C4-2B (cell line): Measurements from ENCODE around the gene ADISSP.

Experiments
- ZFX ChIP-seq: fragments of 450-650 bp; IDR thresholded peaks from 2 replicates; pipeline ENCODE4 v1.6.1; 2017
- TF ChIP-seq, protein P1 (sequence below): fragments of 450-650 bp; conservative IDR thresholded peaks from 2 replicates; pipeline ENCODE4 v1.5.1; 2017; ENCODE audit warnings: mild to moderate bottlenecking

DNA sequence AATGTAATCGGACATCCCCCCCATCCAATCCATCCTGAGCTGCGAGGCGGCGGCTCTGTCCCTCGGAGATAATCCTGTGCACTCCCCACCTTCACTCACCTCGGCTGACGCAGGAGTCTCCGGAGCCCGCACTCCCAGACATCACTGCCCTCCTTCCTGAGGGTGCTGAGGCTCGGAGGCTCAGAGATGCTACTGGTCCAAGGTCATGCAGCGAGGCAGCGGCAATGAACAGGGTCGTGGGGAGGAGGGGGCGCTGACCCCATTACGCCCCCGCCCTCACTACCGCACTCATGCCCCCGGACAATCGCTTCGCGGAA, 485 bp downstream of the ADISSP start:
- TF ChIP-seq, protein P1, sequence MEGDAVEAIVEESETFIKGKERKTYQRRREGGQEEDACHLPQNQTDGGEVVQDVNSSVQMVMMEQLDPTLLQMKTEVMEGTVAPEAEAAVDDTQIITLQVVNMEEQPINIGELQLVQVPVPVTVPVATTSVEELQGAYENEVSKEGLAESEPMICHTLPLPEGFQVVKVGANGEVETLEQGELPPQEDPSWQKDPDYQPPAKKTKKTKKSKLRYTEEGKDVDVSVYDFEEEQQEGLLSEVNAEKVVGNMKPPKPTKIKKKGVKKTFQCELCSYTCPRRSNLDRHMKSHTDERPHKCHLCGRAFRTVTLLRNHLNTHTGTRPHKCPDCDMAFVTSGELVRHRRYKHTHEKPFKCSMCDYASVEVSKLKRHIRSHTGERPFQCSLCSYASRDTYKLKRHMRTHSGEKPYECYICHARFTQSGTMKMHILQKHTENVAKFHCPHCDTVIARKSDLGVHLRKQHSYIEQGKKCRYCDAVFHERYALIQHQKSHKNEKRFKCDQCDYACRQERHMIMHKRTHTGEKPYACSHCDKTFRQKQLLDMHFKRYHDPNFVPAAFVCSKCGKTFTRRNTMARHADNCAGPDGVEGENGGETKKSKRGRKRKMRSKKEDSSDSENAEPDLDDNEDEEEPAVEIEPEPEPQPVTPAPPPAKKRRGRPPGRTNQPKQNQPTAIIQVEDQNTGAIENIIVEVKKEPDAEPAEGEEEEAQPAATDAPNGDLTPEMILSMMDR: no peak
- TF ChIP-seq ZFX: no peak
